HL-60 (cell line): Measurements from ENCODE around the gene S1PR2.

Experiments
- DNase-seq, 2 experiments: peaks; one replicate each; pipeline ENCODE4 v3.0.0-alpha.2; 2010 to 2020; ENCODE audit warnings: low read depth in 1 of 2, low spot score in 1 of 2
- H3K27ac ChIP-seq: fragments of 250-450 bp; sonication (Bioruptor Pico); replicated peaks from 2 replicates; pipeline ENCODE4 v1.5.1; 2020; ENCODE audit warnings: mild to moderate bottlenecking, moderate library complexity
- H3K27me3 ChIP-seq: fragments of 250-450 bp; sonication (Bioruptor Pico); 2 replicates; pipeline ENCODE4 v1.5.1; 2021; ENCODE audit warnings: mild to moderate bottlenecking, moderate library complexity; ENCODE audit not compliant: insufficient read depth, poor library complexity, severe bottlenecking
- H3K4me3 ChIP-seq: replicated peaks from 2 replicates; pipeline ENCODE4 v1.5.1; 2011; ENCODE audit warnings: mild to moderate bottlenecking, control low read depth, low read length; ENCODE audit not compliant: insufficient read depth
- CTCF ChIP-seq: IDR thresholded peaks from one replicate; pipeline ENCODE4 v1.5.1; 2011; ENCODE audit warnings: low read length, control low read depth, inconsistent platforms; ENCODE audit not compliant: insufficient read depth
- GABPA ChIP-seq: IDR thresholded peaks from 2 replicates; pipeline ENCODE4 v1.6.1; 2012; ENCODE audit warnings: low read depth
- POLR2AphosphoS5 ChIP-seq: IDR thresholded peaks from 2 replicates; pipeline ENCODE4 v1.6.1; 2012; ENCODE audit warnings: low read depth
- REST ChIP-seq: IDR thresholded peaks from 2 replicates; pipeline ENCODE4 v1.6.1; 2012; ENCODE audit warnings: low read depth; ENCODE audit not compliant: insufficient replicate concordance
- SPI1 ChIP-seq: IDR thresholded peaks from 2 replicates; pipeline ENCODE4 v1.6.1; 2012; ENCODE audit warnings: low read depth, mild to moderate bottlenecking, borderline replicate concordance

The S1PR2 gene

GRCh38 chr19:10228393-10228792 lies 2.7 kb downstream of the S1PR2 start:
- no peak for TF ChIP-seq REST
- TF ChIP-seq SPI1: peak; percentile 60; the same call in 1 of the 2 replicates
- TF ChIP-seq GABPA: no peak
- no peak overlapping the region for H3K4me3 ChIP-seq
- peak in 1 of 2 experiments; percentile 66 for DNase-seq

GRCh38 chr19:10227026-10227971 lies 3.8 kb downstream of the S1PR2 start:
- TF ChIP-seq SPI1: no peak
- Histone ChIP-seq H3K4me3 (no peak overlapping the region), H3K27me3 (no peaks in the 10 kb centered on the region), H3K27ac (no peak overlapping the region)
- DNase-seq: no peak

More at GRCh38 chr19:10228393-10228792, 2.7 kb downstream of the S1PR2 start:
- Histone ChIP-seq H3K27ac (no peak overlapping the region), H3K27me3 (no peaks in the 10 kb centered on the region)

GRCh38 chr19:10226376-10227025 lies 4.6 kb downstream of the S1PR2 start:
- H3K27me3 ChIP-seq: no peaks in the 10 kb centered on the region
- no peak overlapping the region for H3K4me3 ChIP-seq
- DNase-seq: no peak
- H3K27ac ChIP-seq: no peak overlapping the region
- TF ChIP-seq GABPA (no peak), CTCF (no peak), SPI1 (no peak), POLR2AphosphoS5 (no peak), REST (no peak)

- DNase-seq: no peak
- TF ChIP-seq SPI1: no peak
- no peak for TF ChIP-seq GABPA
- TF ChIP-seq POLR2AphosphoS5: no peak
- TF ChIP-seq CTCF: no peak
- TF ChIP-seq REST: no peak
- no peak overlapping the region for H3K27ac ChIP-seq
- no peaks in the 10 kb centered on the region for H3K27me3 ChIP-seq
- no peak overlapping the region for H3K4me3 ChIP-seq
These were observed 5.1 kb downstream of the S1PR2 start for GRCh38 chr19:10226021-10226375.
